ENCODE measurements around the gene NMNAT3.

The NMNAT3 gene

GRCh38 chr3:139527265-139527664 is 150.5 kb downstream of the NMNAT3 start:
- Histone ChIP-seq H3K27ac (no peak overlapping the region), H3K36me3 (ENCODE audit: insufficient read depth, low read length) (no peaks in the 10 kb centered on the region), H3K9me3 (ENCODE audit: low read depth, low read length) (no peaks in the 10 kb centered on the region), H3K9ac (ENCODE audit: insufficient read length) (no peak overlapping the region), H3K4me3 (no peak overlapping the region)
- TF ChIP-seq POLR2AphosphoS5 (IDR thresholded peaks at IDR 0.05; ENCODE audit: borderline replicate concordance, low read depth, low read length), result no peak
- no peak for TF ChIP-seq EZH2 (IDR thresholded peaks at IDR 0.05)
- TF ChIP-seq FOXP2 (optimal IDR thresholded peaks at IDR 0.05; ENCODE audit: control extremely low read depth, extremely low read length, insufficient read depth), result no peak
- DNase-seq (ENCODE audit: low read depth, low spot score), result no peak

DNA sequence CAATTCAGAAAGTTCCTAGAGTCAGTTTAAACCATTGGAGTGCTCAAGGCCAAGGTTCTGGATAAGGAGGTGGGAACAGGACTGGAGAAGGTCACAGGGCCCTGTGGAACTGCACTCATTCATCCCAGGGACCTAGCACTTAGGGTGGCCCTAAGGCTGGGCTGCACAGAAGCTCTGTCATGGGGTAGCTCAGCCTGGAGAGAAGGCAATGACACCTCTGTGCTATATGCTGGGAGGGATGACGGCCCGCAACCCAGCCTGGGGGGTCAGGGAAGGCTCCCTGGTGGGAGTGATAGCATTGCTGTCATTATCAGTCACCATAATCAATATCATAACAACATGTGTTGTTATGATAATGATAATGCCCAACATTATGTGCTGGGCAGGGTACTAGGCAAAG is 151.6 kb downstream of the NMNAT3 start:
- Histone ChIP-seq H3K27ac (no peak overlapping the region), H3K4me3 (no peak overlapping the region), H3K9me3 (ENCODE audit: low read depth, low read length) (no peaks in the 10 kb centered on the region), H3K9ac (ENCODE audit: insufficient read length) (no peak overlapping the region), H3K36me3 (ENCODE audit: insufficient read depth, low read length) (no peaks in the 10 kb centered on the region)
- DNase-seq (ENCODE audit: low read depth, low spot score), result no peak
- TF ChIP-seq FOXP2 (optimal IDR thresholded peaks at IDR 0.05; ENCODE audit: control extremely low read depth, extremely low read length, insufficient read depth) (no peak), EZH2 (IDR thresholded peaks at IDR 0.05) (no peak), POLR2AphosphoS5 (IDR thresholded peaks at IDR 0.05; ENCODE audit: borderline replicate concordance, low read depth, low read length) (no peak)

GRCh38 chr3:139524841-139525636 is 152.7 kb downstream of the NMNAT3 start:
- no peak overlapping the region for H3K9ac ChIP-seq (ENCODE audit: insufficient read length)
- H3K27ac ChIP-seq, result no peak overlapping the region
- H3K4me3 ChIP-seq, result no peak overlapping the region
- H3K36me3 ChIP-seq (ENCODE audit: insufficient read depth, low read length), result no peaks in the 10 kb centered on the region
- TF ChIP-seq POLR2AphosphoS5 (IDR thresholded peaks at IDR 0.05; ENCODE audit: borderline replicate concordance, low read depth, low read length) (no peak), FOXP2 (optimal IDR thresholded peaks at IDR 0.05; ENCODE audit: control extremely low read depth, extremely low read length, insufficient read depth) (no peak)
- H3K9me3 ChIP-seq (ENCODE audit: low read depth, low read length), result no peaks in the 10 kb centered on the region
- no peak for DNase-seq (ENCODE audit: low read depth, low spot score)

- TF ChIP-seq FOXP2 (optimal IDR thresholded peaks at IDR 0.05; ENCODE audit: control extremely low read depth, extremely low read length, insufficient read depth) (no peak), EZH2 (IDR thresholded peaks at IDR 0.05) (no peak), POLR2AphosphoS5 (IDR thresholded peaks at IDR 0.05; ENCODE audit: borderline replicate concordance, low read depth, low read length) (no peak)
- Histone ChIP-seq H3K9ac (ENCODE audit: insufficient read length) (no peak overlapping the region), H3K27ac (no peak overlapping the region), H3K9me3 (ENCODE audit: low read depth, low read length) (no peaks in the 10 kb centered on the region), H3K36me3 (ENCODE audit: insufficient read depth, low read length) (no peaks in the 10 kb centered on the region), H3K4me3 (no peak overlapping the region)
- no peak for DNase-seq (ENCODE audit: low read depth, low spot score)
Measured at GRCh38 chr3:139523718-139524117, 154.1 kb downstream of the NMNAT3 start.

DNA sequence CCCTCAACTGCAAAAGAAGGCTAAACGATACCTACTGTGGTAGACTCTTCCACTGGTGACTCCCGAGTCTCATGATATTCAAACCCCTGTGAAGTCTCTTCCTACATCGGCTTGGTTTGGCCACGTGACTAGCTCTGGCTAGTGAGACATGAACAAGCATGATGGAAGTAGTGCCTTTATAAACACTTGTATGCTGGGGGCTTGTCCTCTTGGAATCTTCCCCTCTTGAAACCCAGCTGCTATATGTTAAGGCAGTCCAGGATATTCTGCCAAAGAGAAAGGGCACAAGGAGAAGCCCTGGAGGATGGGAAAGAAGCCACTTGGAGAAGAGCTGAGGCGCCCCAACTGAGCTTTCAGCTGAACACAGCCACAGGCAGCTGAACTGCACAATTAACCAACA is 154.6 kb downstream of the NMNAT3 start:
- H3K27ac ChIP-seq, result no peak overlapping the region
- no peak for DNase-seq (ENCODE audit: low read depth, low spot score)
- TF ChIP-seq FOXP2 (optimal IDR thresholded peaks at IDR 0.05; ENCODE audit: control extremely low read depth, extremely low read length, insufficient read depth) (no peak), POLR2AphosphoS5 (IDR thresholded peaks at IDR 0.05; ENCODE audit: borderline replicate concordance, low read depth, low read length) (no peak), EZH2 (IDR thresholded peaks at IDR 0.05) (no peak)
- H3K9ac ChIP-seq (ENCODE audit: insufficient read length), result no peak overlapping the region
- H3K36me3 ChIP-seq (ENCODE audit: insufficient read depth, low read length), result no peaks in the 10 kb centered on the region
- no peak overlapping the region for H3K4me3 ChIP-seq
- H3K9me3 ChIP-seq (ENCODE audit: low read depth, low read length), result no peaks in the 10 kb centered on the region

DNA sequence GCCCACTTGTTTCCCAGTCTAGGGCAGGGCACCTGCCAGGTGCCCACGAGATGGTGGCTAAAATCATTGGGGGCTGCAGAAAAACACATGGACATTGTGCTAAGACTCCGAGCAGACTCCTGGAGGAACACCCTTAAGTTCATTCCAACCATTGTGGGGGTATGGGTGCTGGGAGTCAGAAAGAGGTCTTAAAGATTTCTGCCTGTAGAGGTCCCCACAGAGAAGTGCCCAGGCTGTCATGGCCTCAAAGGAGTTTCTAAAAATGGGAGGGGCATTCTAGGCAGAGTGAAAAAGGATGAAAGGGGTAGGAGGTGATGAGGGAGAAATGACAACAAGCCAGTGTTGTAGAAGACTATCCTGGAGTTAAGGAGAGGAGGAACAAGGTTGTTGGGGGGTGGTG is 155.4 kb downstream of the NMNAT3 start:
- Histone ChIP-seq H3K9ac (ENCODE audit: insufficient read length) (no peak overlapping the region), H3K36me3 (ENCODE audit: insufficient read depth, low read length) (no peaks in the 10 kb centered on the region), H3K4me3 (no peak overlapping the region), H3K9me3 (ENCODE audit: low read depth, low read length) (no peaks in the 10 kb centered on the region), H3K27ac (no peak overlapping the region)
- TF ChIP-seq POLR2AphosphoS5 (IDR thresholded peaks at IDR 0.05; ENCODE audit: borderline replicate concordance, low read depth, low read length) (no peak), EZH2 (IDR thresholded peaks at IDR 0.05) (no peak), FOXP2 (optimal IDR thresholded peaks at IDR 0.05; ENCODE audit: control extremely low read depth, extremely low read length, insufficient read depth) (no peak)
- no peak for DNase-seq (ENCODE audit: low read depth, low spot score)

- Histone ChIP-seq H3K36me3 (ENCODE audit: insufficient read depth, low read length) (no peaks in the 10 kb centered on the region), H3K9ac (ENCODE audit: insufficient read length) (no peak overlapping the region), H3K9me3 (ENCODE audit: low read depth, low read length) (no peaks in the 10 kb centered on the region), H3K27ac (no peak overlapping the region), H3K4me3 (no peak overlapping the region)
- no peak for DNase-seq (ENCODE audit: low read depth, low spot score)
- no peak for TF ChIP-seq POLR2AphosphoS5 (IDR thresholded peaks at IDR 0.05; ENCODE audit: borderline replicate concordance, low read depth, low read length)
- TF ChIP-seq EZH2 (IDR thresholded peaks at IDR 0.05), result no peak
- no peak for TF ChIP-seq FOXP2 (optimal IDR thresholded peaks at IDR 0.05; ENCODE audit: control extremely low read depth, extremely low read length, insufficient read depth)
Measured at GRCh38 chr3:139521816-139522215, 156.0 kb downstream of the NMNAT3 start.

GRCh38 chr3:139521144-139521543 is 156.6 kb downstream of the NMNAT3 start:
- H3K27ac ChIP-seq, result no peak overlapping the region

More at GRCh38 chr3:139521144-139521543, 156.6 kb downstream of the NMNAT3 start:
- no peak overlapping the region for H3K9ac ChIP-seq (ENCODE audit: insufficient read length)
- DNase-seq (ENCODE audit: low read depth, low spot score), result no peak
- H3K36me3 ChIP-seq (ENCODE audit: insufficient read depth, low read length), result no peaks in the 10 kb centered on the region
- no peaks in the 10 kb centered on the region for H3K9me3 ChIP-seq (ENCODE audit: low read depth, low read length)
- H3K4me3 ChIP-seq, result no peak overlapping the region
- TF ChIP-seq POLR2AphosphoS5 (IDR thresholded peaks at IDR 0.05; ENCODE audit: borderline replicate concordance, low read depth, low read length) (no peak), FOXP2 (optimal IDR thresholded peaks at IDR 0.05; ENCODE audit: control extremely low read depth, extremely low read length, insufficient read depth) (no peak), EZH2 (IDR thresholded peaks at IDR 0.05) (no peak)

Measured in SK-N-MC (cell line).